GM13977 (cell line): ENCODE measurements around the gene PTPN3.

Experiments used
- DNase-seq: peaks from one replicate; pipeline ENCODE4 v3.0.0; 2012; ENCODE audit warnings: low spot score
- CTCF ChIP-seq: IDR thresholded peaks from 2 replicates; pipeline ENCODE4 v1.5.1; 2012; ENCODE audit warnings: mild to moderate bottlenecking, control low read depth; ENCODE audit not compliant: insufficient read depth; ENCODE audit errors: extremely low read depth, missing control alignments
- in situ Hi-C: fragments of 300-500 bp; cut with MboI; formaldehyde crosslinking; loops from one replicate; pipeline ENCODE4 v1.12.0; 2022; ENCODE audit warnings: low sequenced_read_pairs, low pct_unique_long_range_greater_than_20kb, mixed read lengths, inconsistent platforms; ENCODE audit not compliant: unreplicated experiment

PTPN3 gene

GRCh38 chr9:109506097-109506712 is 8.1 kb upstream of the PTPN3 start:
- in situ Hi-C loops, result no loop called here
- TF ChIP-seq CTCF, result no peak
- DNase-seq, result no peak

- DNase-seq, result no peak
- TF ChIP-seq CTCF, result no peak
- in situ Hi-C loops, result no loop called here
Observed at GRCh38 chr9:109504689-109505088, 6.6 kb upstream of the PTPN3 start.

- no peak for DNase-seq
- no peak for TF ChIP-seq CTCF
- in situ Hi-C loops, result no loop called here
Observed at GRCh38 chr9:109500421-109500974, 2.4 kb upstream of the PTPN3 start.

- DNase-seq, result no peak
- in situ Hi-C loops, result no loop called here
- no peak for TF ChIP-seq CTCF
Observed at GRCh38 chr9:109499631-109500410, 1.7 kb upstream of the PTPN3 start.

GRCh38 chr9:109499093-109499630 is 1.1 kb upstream of the PTPN3 start:
- in situ Hi-C loops, result no loop called here
- TF ChIP-seq CTCF, result no peak
- DNase-seq, result no peak

GRCh38 chr9:109497226-109498153 is 617 bp downstream of the PTPN3 start:
- no peak for DNase-seq

More at GRCh38 chr9:109497226-109498153, 617 bp downstream of the PTPN3 start:
- in situ Hi-C loops, result no loop called here
- no peak for TF ChIP-seq CTCF
